H1 (cell line): ENCODE measurements around the gene ZNF532. TPM values are rescaled to one million over a fixed set of nuclear protein-coding genes. Genes with fewer than 3 reads are reported as not detected.
A peak's percentile ranks its signal among the peaks of the same experiment; 100 is the strongest.

ENCODE experiments used
- CTCF ChIA-PET: fragments of 300-600 bp; sonication (Branson Sonifier 250); formaldehyde crosslinking; loops from one replicate; lab custom pipeline; 2021; ENCODE audit not compliant: partially characterized antibody; lab: Charles Lee
- POLR2A ChIA-PET: fragments of 300-600 bp; sonication (Branson Sonifier 250); formaldehyde crosslinking; loops from one replicate; lab custom pipeline; 2021; ENCODE audit warnings: inconsistent platforms; ENCODE audit not compliant: partially characterized antibody; lab: Charles Lee
- DNase-seq, 2 experiments: peaks; one replicate each; pipeline versions ENCODE4 v3.0.0 to v3.0.0-alpha.2; 2010 to 2022; ENCODE audit warnings: low spot score in 2 of 2, low read depth in 1 of 2, mixed read lengths in 1 of 2
- FAIRE-seq: peaks from 2 replicates; lab custom pipeline; 2011; peaks lifted over from hg19 to GRCh38; lab: Jason Lieb, UNC
- H2AFZ ChIP-seq: 2 replicates; pipeline ENCODE4 v1.8.1; 2012; ENCODE audit warnings: low read length, inconsistent platforms
- H2AK5ac ChIP-seq: 2 replicates; pipeline ENCODE4 v1.6.1; 2013; ENCODE audit warnings: low read depth, low read length
- H2BK120ac ChIP-seq: replicated peaks from 2 replicates; pipeline ENCODE3; 2013; ENCODE audit warnings: low read depth, low read length, inconsistent platforms
- H2BK12ac ChIP-seq: 2 replicates; pipeline ENCODE4 v1.6.1; 2013; ENCODE audit warnings: low read depth, low read length
- H2BK15ac ChIP-seq: 2 replicates; pipeline ENCODE4 v1.6.1; 2013; ENCODE audit warnings: low read length
- H2BK20ac ChIP-seq: 2 replicates; pipeline ENCODE4 v1.6.1; 2013; ENCODE audit warnings: low read length
- H2BK5ac ChIP-seq: 2 replicates; pipeline ENCODE4 v1.6.1; 2013; ENCODE audit warnings: low read depth, low read length
- H3K14ac ChIP-seq: 2 replicates; pipeline ENCODE4 v1.6.1; 2013; ENCODE audit warnings: inconsistent platforms; ENCODE audit not compliant: insufficient read length
- H3K18ac ChIP-seq: 2 replicates; pipeline ENCODE4 v1.6.1; 2013; ENCODE audit warnings: low read length; ENCODE audit errors: extremely low read depth
- H3K23ac ChIP-seq: 2 replicates; pipeline ENCODE4 v1.6.1; 2013; ENCODE audit warnings: inconsistent platforms; ENCODE audit not compliant: insufficient read length
- H3K23me2 ChIP-seq: 2 replicates; pipeline ENCODE4 v1.6.1; 2013; ENCODE audit warnings: low read depth, low read length
- H3K27ac ChIP-seq: 2 replicates; pipeline ENCODE4 v1.6.1; 2011; ENCODE audit warnings: low read depth, low read length, inconsistent platforms
- H3K27me3 ChIP-seq, 4 experiments: replicated peaks in 1 of 4; 1 replicate in 1 of 4; 2 replicates in 3 of 4; pipeline versions ENCODE4 v1.6.1 to v1.8.1; 2011 to 2013; ENCODE audit warnings: low read length in 3 of 4, mild to moderate bottlenecking in 3 of 4, inconsistent platforms in 2 of 4, mixed read lengths in 2 of 4, moderate library complexity in 1 of 4; ENCODE audit not compliant: control insufficient read depth in 3 of 4, insufficient read depth in 3 of 4; ENCODE audit errors: extremely low read depth in 1 of 4
- H3K36me3 ChIP-seq, 4 experiments: 2 replicates each; pipeline versions ENCODE4 v1.6.1 to v1.8.1; 2011 to 2013; ENCODE audit warnings: mild to moderate bottlenecking in 4 of 4, low read length in 3 of 4, moderate library complexity in 2 of 4, control low read depth in 1 of 4, inconsistent platforms in 1 of 4; ENCODE audit not compliant: insufficient read depth in 4 of 4, control insufficient read depth in 2 of 4
- H3K4ac ChIP-seq: replicated peaks from 2 replicates; pipeline ENCODE3; 2013; ENCODE audit warnings: low read length, low read depth, mixed read lengths, inconsistent platforms; ENCODE audit not compliant: insufficient read length
- H3K4me1 ChIP-seq, 4 experiments: replicated peaks in 1 of 4; 1 replicate in 1 of 4; 2 replicates in 3 of 4; pipeline versions ENCODE4 v1.6.1 to v1.8.1; 2011 to 2013; ENCODE audit warnings: low read length in 3 of 4, inconsistent platforms in 2 of 4, mixed read lengths in 1 of 4; ENCODE audit not compliant: insufficient read depth in 4 of 4, control insufficient read depth in 3 of 4
- H3K4me2 ChIP-seq, 2 experiments: 2 replicates each; pipeline versions ENCODE4 v1.6.1 to v1.8.1; 2011 to 2013; ENCODE audit warnings: low read depth in 2 of 2, low read length in 2 of 2, control low read depth in 1 of 2, inconsistent platforms in 1 of 2, mild to moderate bottlenecking in 1 of 2; ENCODE audit not compliant: insufficient read depth in 1 of 2
- H3K4me3 ChIP-seq, 4 experiments: fragments of 200-600, 300-600 bp in 1 of 4; sonication (generic), shearing (Covaris generic), sonication (Bioruptor Twin) in 1 of 4; 2 replicates each; pipeline versions ENCODE4 v1.5.1 to v1.8.1; 2011 to 2016; ENCODE audit warnings: low read length in 4 of 4, low read depth in 3 of 4, control low read depth in 2 of 4, inconsistent platforms in 2 of 4, mild to moderate bottlenecking in 2 of 4, mixed read lengths in 1 of 4, moderate library complexity in 1 of 4; ENCODE audit not compliant: insufficient read depth in 2 of 4; ENCODE audit errors: extremely low read depth in 1 of 4
- H3K56ac ChIP-seq: replicated peaks from 2 replicates; pipeline ENCODE3; 2013; ENCODE audit warnings: low read depth, mild to moderate bottlenecking, mixed read lengths, low read length, inconsistent platforms; ENCODE audit not compliant: insufficient read length
- H3K79me1 ChIP-seq: 2 replicates; pipeline ENCODE4 v1.6.1; 2013; ENCODE audit warnings: low read depth, low read length, control low read depth
- H3K79me2 ChIP-seq, 2 experiments: 2 replicates each; pipeline versions ENCODE4 v1.6.1 to v1.8.1; 2012 to 2013; ENCODE audit warnings: low read length in 2 of 2, mild to moderate bottlenecking in 2 of 2, inconsistent platforms in 1 of 2; ENCODE audit not compliant: insufficient read depth in 2 of 2, control insufficient read depth in 1 of 2
- H3K9ac ChIP-seq, 4 experiments: replicated peaks in 1 of 4; 1 replicate in 1 of 4; 2 replicates in 3 of 4; pipeline versions ENCODE4 v1.6.1 to v1.8.1; 2011 to 2013; ENCODE audit warnings: low read depth in 3 of 4, low read length in 3 of 4, control low read depth in 2 of 4, mild to moderate bottlenecking in 2 of 4, moderate library complexity in 2 of 4, inconsistent platforms in 1 of 4; ENCODE audit errors: extremely low read depth in 1 of 4
- H3K9me3 ChIP-seq, 2 experiments: 2 replicates each; pipeline versions ENCODE4 v1.6.1 to v1.8.1; 2012 to 2013; ENCODE audit warnings: mild to moderate bottlenecking in 2 of 2, moderate library complexity in 2 of 2, control low read depth in 1 of 2, inconsistent platforms in 1 of 2, low read depth in 1 of 2, low read length in 1 of 2, mixed read lengths in 1 of 2; ENCODE audit not compliant: insufficient read depth in 2 of 2
- H4K20me1 ChIP-seq, 2 experiments: replicated peaks in 1 of 2; 2 replicates each; pipeline versions ENCODE3 to v1.8.1; 2011 to 2013; ENCODE audit warnings: inconsistent platforms in 2 of 2, low read length in 2 of 2, mild to moderate bottlenecking in 1 of 2; ENCODE audit not compliant: insufficient read depth in 2 of 2, control insufficient read depth in 1 of 2
- H4K5ac ChIP-seq: 2 replicates; pipeline ENCODE4 v1.6.1; 2013; ENCODE audit warnings: low read length, low read depth, mixed read lengths, inconsistent platforms; ENCODE audit not compliant: insufficient read length
- H4K8ac ChIP-seq: 2 replicates; pipeline ENCODE4 v1.8.0; 2013; ENCODE audit warnings: mild to moderate bottlenecking, moderate library complexity, low read length, inconsistent platforms; ENCODE audit not compliant: insufficient read depth; ENCODE audit errors: extremely low read depth
- H4K91ac ChIP-seq: replicated peaks from 2 replicates; pipeline ENCODE3; 2013; ENCODE audit warnings: low read length, mixed read lengths, inconsistent platforms; ENCODE audit not compliant: insufficient read length
- SIX5 ChIP-seq: IDR thresholded peaks from 2 replicates; pipeline ENCODE4 v1.6.1; 2011; ENCODE audit warnings: mild to moderate bottlenecking, low read depth, low read length
- whole genome bisulfite sequencing, 2 experiments: shearing (Covaris generic) in 1 of 2; methylation state at CpG; one replicate each; pipeline versions ENCODE4 v1.1.6 to v1.1.7; 2013 to 2015; ENCODE audit warnings: low lambda C conversion rate in 2 of 2, mixed read lengths in 2 of 2, inconsistent platforms in 1 of 2, low coverage in 1 of 2, missing lambda C conversion rate in 1 of 2; ENCODE audit not compliant: insufficient replicate concordance in 2 of 2, insufficient coverage in 1 of 2, insufficient read length in 1 of 2; ENCODE audit errors: extremely low coverage in 1 of 2, missing lambda C conversion rate in 1 of 2; 5-methylcytosine and 5-hydroxymethylcytosine counted together
- polyA plus RNA-seq, 7 experiments: library from polyadenylated mRNA; depleted of rRNA in 3 of 7; stranded (reverse) in 5 of 7; unstranded in 2 of 7; fragments of >200 nt in 5 of 7; fragments of 200-250 nt in 2 of 7; gene quantifications; 1 replicate in 5 of 7; 2 replicates in 1 of 7; 4 replicates in 1 of 7; pipeline versions ENCODE4 v1.2.1 to v1.2.3, GENCODE V29; 2011 to 2013; ENCODE audit warnings: missing spikeins in 2 of 7, mixed read lengths in 2 of 7
- total RNA-seq: library from RNA; stranded (reverse); fragmentation: NEBNext Ultra II Directional; extraction: Animal tissue kit (Norgen Biotek cat#: 25700); gene quantifications from 2 replicates; pipeline ENCODE4 v1.2.1, GENCODE V29; 2021
- TF ChIP-seq, protein P1 (sequence below): IDR thresholded peaks from 2 replicates; pipeline ENCODE4 v1.6.1; 2012; ENCODE audit warnings: inconsistent platforms

ZNF532 gene
- total and polyA plus RNA-seq, 2 of the 8 experiments (the other 6 are each of a cell fraction or from before 2014, with no cell fraction given): 143 to 240 TPM

DNA sequence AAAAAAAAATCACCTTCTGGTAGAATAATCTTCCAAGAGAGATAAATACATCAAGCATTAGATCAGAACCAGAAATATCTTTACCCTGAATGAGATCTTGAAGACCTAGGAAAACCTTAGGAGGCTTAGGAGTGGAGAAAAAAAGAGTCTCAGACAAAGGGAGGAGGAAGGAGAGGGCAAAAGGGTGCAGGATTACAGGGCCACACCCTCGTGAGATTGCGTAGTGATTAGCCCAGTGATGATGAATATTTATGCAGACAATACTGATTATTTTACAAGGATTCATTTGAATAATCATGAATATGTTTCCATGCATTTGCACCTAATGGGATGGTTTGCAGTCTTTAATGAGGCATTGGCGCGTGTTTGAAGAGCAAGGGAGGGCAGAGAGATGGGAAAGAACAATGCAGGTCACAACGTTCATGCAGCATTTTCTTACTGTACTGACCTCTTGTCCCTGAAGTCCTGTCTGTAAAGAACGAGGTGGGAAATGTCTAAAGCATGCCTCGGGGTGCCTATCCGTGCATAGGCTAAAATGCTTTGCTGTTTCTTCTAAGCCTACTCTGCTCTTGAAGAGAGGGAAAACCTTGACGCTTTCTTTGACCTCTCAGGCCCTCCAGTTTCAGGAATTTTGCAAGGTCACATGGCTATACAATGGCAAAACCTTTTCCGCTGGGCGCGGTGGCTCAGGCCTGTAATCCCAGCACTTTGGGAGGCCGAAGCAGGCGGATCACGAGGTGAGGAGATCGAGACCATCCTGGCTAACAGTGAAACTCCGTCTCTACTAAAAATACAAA, 18.6 kb upstream of the ZNF532 start:
- Histone ChIP-seq H3K27ac (peak overlapping the region; percentile 45; the same call in 1 of the 2 replicates), H2BK20ac (peak overlapping the region; percentile 99), H3K23me2 (no peaks in the 10 kb centered on the region), H4K91ac (peak overlapping the region; percentile 48), H3K79me1 (no peaks in the 10 kb centered on the region), H3K27me3 (no peaks in the 10 kb centered on the region; a peak in 1 of 7 replicates), H3K4me2 (peak overlapping the region in 1 of 2 experiments; percentile 48; a peak in 2 of 4 replicates), H2BK12ac (peak overlapping the region; percentile 82), H3K14ac (no peak overlapping the region), H3K4ac (peak overlapping the region; percentile 54), H3K4me1 (peaks cover 13 to 34% (median 26%) of the 10 kb centered on the region in 4 experiments; a peak in 6 of 7 replicates), H3K79me2 (no peaks in the 10 kb centered on the region), H3K18ac (peak overlapping the region; percentile 97), H3K9ac (no peak overlapping the region), H2AK5ac (peak overlapping the region; percentile 20; the same call in 1 of the 2 replicates), H3K4me3 (no peak overlapping the region), H3K9me3 (no peaks in the 10 kb centered on the region), H4K8ac (no peak overlapping the region), H2BK5ac (peak overlapping the region; percentile 99), H2BK120ac (peak overlapping the region; percentile 85), H2AFZ (no peak overlapping the region), H2BK15ac (no peak overlapping the region), H3K23ac (no peak overlapping the region), H4K5ac (peak overlapping the region; percentile 11), H4K20me1 (no peaks in the 10 kb centered on the region), H3K56ac (peak overlapping the region; percentile 27), H3K36me3 (no peaks in the 10 kb centered on the region)
- TF ChIP-seq SIX5: no peak
- TF ChIP-seq, protein P1, sequence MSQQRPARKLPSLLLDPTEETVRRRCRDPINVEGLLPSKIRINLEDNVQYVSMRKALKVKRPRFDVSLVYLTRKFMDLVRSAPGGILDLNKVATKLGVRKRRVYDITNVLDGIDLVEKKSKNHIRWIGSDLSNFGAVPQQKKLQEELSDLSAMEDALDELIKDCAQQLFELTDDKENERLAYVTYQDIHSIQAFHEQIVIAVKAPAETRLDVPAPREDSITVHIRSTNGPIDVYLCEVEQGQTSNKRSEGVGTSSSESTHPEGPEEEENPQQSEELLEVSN: 0 out of 2 replicates have a peak, but pooled peaks have one; percentile 14
- FAIRE-seq (no peak), DNase-seq (no peak)
- CTCF ChIA-PET: interaction anchor here (1.1 to 2.5 kb wide), 4 partner anchors 60 to 78 kb away, joined by 4 to 10 read pairs (median 6); no protein-coding TSS in a partner anchor
- 81% methylated on average over 17 of the region's 17 CpGs; no CpG with 5 or more reads in 1 of the 2 experiments for WGBS, 2 experiments
- POLR2A ChIA-PET: interaction anchor here (1.4 to 12.2 kb wide), 6 partner anchors 8 to 165 kb away, joined by 3 to 289 read pairs (median 19); partner anchors contain the start of gene ZNF532
